AG08395 (cell line): ENCODE results near the gene LIMS2.

Source experiments
- DNase-seq: peaks from one replicate; pipeline ENCODE4 v3.0.0; 2012; ENCODE audit warnings: mixed read lengths, low spot score

LIMS2 gene

GRCh38 chr2:127645395-127646291, 29.7 kb downstream of the LIMS2 start, which contains the start of gene GPR17:
GPR17 (plus strand) TSS chr2:127646153; CDS start chr2:127650736, 4,583 bp downstream.
- no peak for DNase-seq

GRCh38 chr2:127645026-127645394, 30.3 kb downstream of the LIMS2 start:
- no peak for DNase-seq

GRCh38 chr2:127644066-127645025, 31.0 kb downstream of the LIMS2 start:
- DNase-seq: no peak

GRCh38 chr2:127643439-127644065, 31.8 kb downstream of the LIMS2 start:
- DNase-seq: no peak

GRCh38 chr2:127642706-127643438, 32.5 kb downstream of the LIMS2 start:
- DNase-seq: no peak

- DNase-seq: no peak
Measured at GRCh38 chr2:127641846-127642507, 33.4 kb downstream of the LIMS2 start.

GRCh38 chr2:127641133-127641532, 34.2 kb downstream of the LIMS2 start:
- no peak for DNase-seq

GRCh38 chr2:127640082-127641072, 35.0 kb downstream of the LIMS2 start:
- no peak for DNase-seq

- DNase-seq: no peak
Measured at GRCh38 chr2:127639111-127639474, 36.2 kb downstream of the LIMS2 start.

- DNase-seq: no peak
Measured at GRCh38 chr2:127638361-127639110, 36.8 kb downstream of the LIMS2 start.

- DNase-seq: peak; percentile 88
Measured at GRCh38 chr2:127637725-127638252, 37.5 kb downstream of the LIMS2 start.

GRCh38 chr2:127637236-127637630, 38.1 kb downstream of the LIMS2 start:
- DNase-seq: no peak

- DNase-seq: no peak
Measured at GRCh38 chr2:127636248-127637235, 38.8 kb downstream of the LIMS2 start.

GRCh38 chr2:127635380-127636237, 39.7 kb downstream of the LIMS2 start:
- DNase-seq: no peak

- no peak for DNase-seq
Measured at GRCh38 chr2:127634626-127635379, 40.5 kb downstream of the LIMS2 start.
